NCI-H1436 treated with DMSO at 0.1 percent for 48 hours (cell line): ENCODE measurements around the gene ZBED4.

Experiments
- DNase-seq: peaks from one replicate; lab custom pipeline; 2025; lab: John Stamatoyannopoulos, UW

Gene ZBED4

GRCh38 chr22:49877642-49878041 lies 24.0 kb downstream of the ZBED4 start:
- no peak for DNase-seq

GRCh38 chr22:49878206-49878605 lies 24.6 kb downstream of the ZBED4 start:
- DNase-seq: no peak

GRCh38 chr22:49879871-49880270 lies 26.2 kb downstream of the ZBED4 start:
- no peak for DNase-seq

GRCh38 chr22:49880281-49880680 lies 26.6 kb downstream of the ZBED4 start:
- DNase-seq: no peak

- no peak for DNase-seq
Measured at GRCh38 chr22:49881856-49882255, 28.2 kb downstream of the ZBED4 start.

- DNase-seq: no peak
Measured at GRCh38 chr22:49882519-49883293, 29.1 kb downstream of the ZBED4 start.

- DNase-seq: no peak
Measured at GRCh38 chr22:49883294-49883640, 29.6 kb downstream of the ZBED4 start.

- DNase-seq: no peak
Measured at GRCh38 chr22:49884075-49884474, 30.4 kb downstream of the ZBED4 start.

GRCh38 chr22:49884503-49885260 lies 31.0 kb downstream of the ZBED4 start:
- no peak for DNase-seq

- no peak for DNase-seq
Measured at GRCh38 chr22:49885281-49885680, 31.6 kb downstream of the ZBED4 start.

- no peak for DNase-seq
Measured at GRCh38 chr22:49885881-49886280, 32.2 kb downstream of the ZBED4 start.

- no peak for DNase-seq
Measured at GRCh38 chr22:49886346-49887063, 32.9 kb downstream of the ZBED4 start.

- DNase-seq: no peak
Measured at GRCh38 chr22:49887064-49887451, 33.4 kb downstream of the ZBED4 start.

- no peak for DNase-seq
Measured at GRCh38 chr22:49887702-49888101, 34.1 kb downstream of the ZBED4 start.

- no peak for DNase-seq
Measured at GRCh38 chr22:49889071-49889470, 35.4 kb downstream of the ZBED4 start.

GRCh38 chr22:49892226-49892899 lies 38.7 kb downstream of the ZBED4 start:
- no peak for DNase-seq

- DNase-seq: no peak
Measured at GRCh38 chr22:49893025-49893424, 39.4 kb downstream of the ZBED4 start.

GRCh38 chr22:49894322-49895054 lies 40.8 kb downstream of the ZBED4 start:
- no peak for DNase-seq

- no peak for DNase-seq
Measured at GRCh38 chr22:49896201-49896600, 42.6 kb downstream of the ZBED4 start.

- DNase-seq: no peak
Measured at GRCh38 chr22:49897015-49897684, 43.5 kb downstream of the ZBED4 start.

GRCh38 chr22:49899530-49899929 lies 45.9 kb downstream of the ZBED4 start:
- DNase-seq: no peak
